Astrocyte (in vitro differentiated cells and primary cell): Measurements from ENCODE around the gene CLEC4M. TPM values are rescaled to one million over a fixed set of nuclear protein-coding genes. Genes with fewer than 3 reads are reported as not detected.

Experiments used
- DNase-seq: peaks from one replicate; pipeline ENCODE4 v3.0.0-alpha.2; 2010; ENCODE audit warnings: low read depth
- FAIRE-seq: peaks from 2 replicates; lab custom pipeline; 2011; peaks lifted over from hg19 to GRCh38; lab: Jason Lieb, UNC
- H2AFZ ChIP-seq: 2 replicates; pipeline ENCODE4 v1.6.0; 2012; ENCODE audit warnings: low read depth, low read length, inconsistent platforms
- H3K27ac ChIP-seq: 2 replicates; pipeline ENCODE4 v1.5.1; 2011; ENCODE audit warnings: low read depth, low read length, inconsistent platforms
- H3K27me3 ChIP-seq: 2 replicates; pipeline ENCODE4 v1.6.0; 2011; ENCODE audit warnings: low read length, inconsistent platforms; ENCODE audit not compliant: insufficient read depth
- H3K36me3 ChIP-seq: 2 replicates; pipeline ENCODE4 v1.5.1; 2011; ENCODE audit warnings: low read length, inconsistent platforms; ENCODE audit not compliant: insufficient read depth
- H3K4me1 ChIP-seq: 2 replicates; pipeline ENCODE4 v1.5.1; 2011; ENCODE audit warnings: low read length, inconsistent platforms; ENCODE audit not compliant: insufficient read depth
- H3K4me2 ChIP-seq: 2 replicates; pipeline ENCODE4 v1.6.0; 2012; ENCODE audit warnings: low read length, inconsistent platforms
- H3K4me3 ChIP-seq: 2 replicates; pipeline ENCODE4 v1.5.1; 2011; ENCODE audit warnings: low read depth, mild to moderate bottlenecking, low read length, inconsistent platforms; ENCODE audit not compliant: insufficient read depth
- H3K79me2 ChIP-seq: 2 replicates; pipeline ENCODE4 v1.6.0; 2012; ENCODE audit warnings: mild to moderate bottlenecking, low read length, inconsistent platforms; ENCODE audit not compliant: insufficient read depth
- H3K9ac ChIP-seq: 2 replicates; pipeline ENCODE4 v1.6.0; 2012; ENCODE audit warnings: mild to moderate bottlenecking, low read length, inconsistent platforms
- H3K9me3 ChIP-seq: 2 replicates; pipeline ENCODE4 v1.5.1; 2012; ENCODE audit warnings: low read depth, mild to moderate bottlenecking, low read length, inconsistent platforms; ENCODE audit not compliant: insufficient read depth
- H4K20me1 ChIP-seq: 2 replicates; pipeline ENCODE4 v1.6.0; 2012; ENCODE audit warnings: low read length, inconsistent platforms; ENCODE audit not compliant: insufficient read depth
- H3K27ac Mint-ChIP-seq: one replicate; pipeline ENCODE4 v1.8.0; 2021; ENCODE audit warnings: mild to moderate bottlenecking, mixed read lengths; ENCODE audit not compliant: unreplicated experiment
- H3K27me3 Mint-ChIP-seq: one replicate; pipeline ENCODE4 v1.8.0; 2021; ENCODE audit warnings: low read depth, mixed read lengths; ENCODE audit not compliant: unreplicated experiment
- H3K36me3 Mint-ChIP-seq: one replicate; pipeline ENCODE4 v1.8.0; 2021; ENCODE audit warnings: low read depth, mixed read lengths; ENCODE audit not compliant: unreplicated experiment
- H3K4me1 Mint-ChIP-seq: one replicate; pipeline ENCODE4 v1.8.0; 2021; ENCODE audit warnings: low read depth, mixed read lengths; ENCODE audit not compliant: unreplicated experiment
- H3K4me3 Mint-ChIP-seq: one replicate; pipeline ENCODE4 v1.8.0; 2021; ENCODE audit warnings: mild to moderate bottlenecking, moderate library complexity, mixed read lengths; ENCODE audit not compliant: unreplicated experiment
- H3K9me3 Mint-ChIP-seq: one replicate; pipeline ENCODE4 v1.8.0; 2021; ENCODE audit warnings: mild to moderate bottlenecking, mixed read lengths; ENCODE audit not compliant: unreplicated experiment
- CTCF ChIP-seq: IDR thresholded peaks from 2 replicates; pipeline ENCODE4 v1.5.1; 2011; ENCODE audit warnings: low read depth, mild to moderate bottlenecking, inconsistent platforms, low read length, moderate library complexity; ENCODE audit not compliant: insufficient read depth
- EZH2 ChIP-seq: IDR thresholded peaks from 2 replicates; pipeline ENCODE4 v1.6.1; 2012; ENCODE audit warnings: mild to moderate bottlenecking, low read length, inconsistent platforms; ENCODE audit not compliant: insufficient read depth
- total RNA-seq: library from RNA; stranded (reverse); gene quantifications from 2 replicates; pipeline ENCODE4 v1.2.1, GENCODE V29; 2021

Gene CLEC4M
- total RNA-seq, 1 donor from 2014 or later, result not detected

- Histone ChIP-seq H3K36me3 (no peaks in the 10 kb centered on the region), H3K9me3 (no peaks in the 10 kb centered on the region), H4K20me1 (no peaks in the 10 kb centered on the region), H3K4me3 (no peak overlapping the region), H3K4me1 (no peaks in the 10 kb centered on the region), H3K79me2 (no peaks in the 10 kb centered on the region), H3K4me2 (no peak overlapping the region), H2AFZ (no peak overlapping the region), H3K27ac (no peak overlapping the region), H3K27me3 (peaks cover 6% of the 10 kb centered on the region), H3K9ac (no peak overlapping the region)
- FAIRE-seq (no peak), DNase-seq (no peak)
- Mint-ChIP-seq H3K4me1 (no peaks in the 10 kb centered on the region), H3K27ac (no peak overlapping the region), H3K9me3 (peaks cover 3% of the 10 kb centered on the region), H3K27me3 (peaks cover 59% of the 10 kb centered on the region), H3K36me3 (no peaks in the 10 kb centered on the region), H3K4me3 (no peak overlapping the region)
- no peak for TF ChIP-seq CTCF
- TF ChIP-seq EZH2, result no peak
These were observed 25.0 kb upstream of the CLEC4M start for GRCh38 chr19:7738023-7738422.

- FAIRE-seq, result no peak
- no peaks in the 10 kb centered on the region for H3K36me3 Mint-ChIP-seq
These were observed 23.8 kb upstream of the CLEC4M start for GRCh38 chr19:7739211-7739755.

More at GRCh38 chr19:7739211-7739755, 23.8 kb upstream of the CLEC4M start:
- no peak overlapping the region for H3K9ac ChIP-seq
- DNase-seq, result no peak
- H3K4me3 Mint-ChIP-seq, result no peak overlapping the region
- no peaks in the 10 kb centered on the region for H3K79me2 ChIP-seq
- no peaks in the 10 kb centered on the region for H3K36me3 ChIP-seq
- H3K4me2 ChIP-seq, result no peak overlapping the region
- peaks cover 64% of the 10 kb centered on the region for H3K27me3 Mint-ChIP-seq
- no peaks in the 10 kb centered on the region for H3K9me3 ChIP-seq
- no peaks in the 10 kb centered on the region for H3K4me1 ChIP-seq
- peaks cover 6% of the 10 kb centered on the region for H3K27me3 ChIP-seq
- H2AFZ ChIP-seq, result no peak overlapping the region
- TF ChIP-seq CTCF (no peak), EZH2 (no peak)
- peaks cover 3% of the 10 kb centered on the region for H3K9me3 Mint-ChIP-seq
- H4K20me1 ChIP-seq, result no peaks in the 10 kb centered on the region
- H3K4me1 Mint-ChIP-seq, result no peaks in the 10 kb centered on the region
- H3K27ac ChIP-seq, result no peak overlapping the region
- no peak overlapping the region for H3K27ac Mint-ChIP-seq
- H3K4me3 ChIP-seq, result no peak overlapping the region
